Neural crest cell (in vitro differentiated cells): ENCODE data around the gene EGFR. TPM values are rescaled to one million over a fixed set of nuclear protein-coding genes. Genes with fewer than 3 reads are reported as not detected.

Experiments
- DNase-seq: peaks from one replicate; pipeline ENCODE4 v3.0.0; 2021; ENCODE audit warnings: low read depth, mixed read lengths, low spot score
- H3K27ac Mint-ChIP-seq: one replicate; pipeline ENCODE4 v1.8.0; 2021; ENCODE audit warnings: mild to moderate bottlenecking, mixed read lengths; ENCODE audit not compliant: unreplicated experiment
- H3K27me3 Mint-ChIP-seq: 2 replicates; pipeline ENCODE4 v1.8.0; 2021; ENCODE audit warnings: low read depth, mild to moderate bottlenecking, mixed read lengths
- H3K36me3 Mint-ChIP-seq: 2 replicates; pipeline ENCODE4 v1.8.0; 2021; ENCODE audit warnings: low read depth, mild to moderate bottlenecking, mixed read lengths
- H3K4me1 Mint-ChIP-seq: 2 replicates; pipeline ENCODE4 v1.8.0; 2021; ENCODE audit warnings: mixed read lengths
- H3K4me3 Mint-ChIP-seq: one replicate; pipeline ENCODE4 v1.8.0; 2021; ENCODE audit warnings: mild to moderate bottlenecking, mixed read lengths
- H3K9me3 Mint-ChIP-seq: 2 replicates; pipeline ENCODE4 v1.8.0; 2021; ENCODE audit warnings: mixed read lengths
- total RNA-seq: library from RNA; stranded (reverse); gene quantifications from 2 replicates; pipeline ENCODE4 v1.2.1, GENCODE V29; 2021
- TF ChIP-seq, protein P1 (sequence below): fragments of 200-600 bp; sonication (generic); conservative IDR thresholded peaks from 2 replicates; pipeline ENCODE4 v1.5.0; 2021; ENCODE audit warnings: antibody characterized with exemption, mild to moderate bottlenecking

The EGFR gene
- total RNA-seq, 1 donor from 2014 or later = 2.3 TPM

DNA sequence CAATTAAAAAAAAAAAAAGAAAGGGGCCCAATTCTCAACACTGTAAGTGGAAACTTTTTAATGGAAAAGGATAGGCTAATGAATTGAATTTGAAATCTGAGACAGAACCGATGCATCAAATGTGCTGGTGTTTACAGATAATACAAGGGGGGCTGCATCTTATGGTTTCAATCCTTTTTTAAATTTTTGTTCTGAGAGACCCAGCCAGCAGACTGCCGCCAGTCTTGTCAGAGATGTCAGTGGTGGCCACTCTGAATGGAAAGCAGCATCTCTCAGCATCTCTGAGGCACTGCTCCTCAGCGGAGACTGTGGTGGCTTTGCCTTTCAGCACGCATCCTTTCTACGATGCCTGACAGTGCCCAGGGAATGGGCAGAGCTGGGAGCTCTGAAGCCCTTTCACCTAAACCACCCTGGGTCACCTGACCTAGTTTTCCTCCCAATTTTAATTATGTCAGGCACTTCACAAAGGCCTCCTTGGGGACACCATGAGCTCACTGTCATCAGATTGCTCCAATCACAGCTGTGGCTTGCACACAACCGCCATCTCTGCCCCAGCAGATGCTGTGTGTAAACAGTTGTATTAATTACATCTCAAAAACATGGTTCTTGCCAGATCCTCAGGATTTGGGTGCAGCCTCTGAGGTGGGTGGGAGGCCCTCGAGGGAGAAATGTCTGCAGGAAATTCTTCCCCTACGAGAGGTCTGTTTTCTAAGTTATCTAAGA, 81.2 kb downstream of the EGFR start:
- no peaks in the 10 kb centered on the region for H3K4me1 Mint-ChIP-seq
- TF ChIP-seq, protein P1, sequence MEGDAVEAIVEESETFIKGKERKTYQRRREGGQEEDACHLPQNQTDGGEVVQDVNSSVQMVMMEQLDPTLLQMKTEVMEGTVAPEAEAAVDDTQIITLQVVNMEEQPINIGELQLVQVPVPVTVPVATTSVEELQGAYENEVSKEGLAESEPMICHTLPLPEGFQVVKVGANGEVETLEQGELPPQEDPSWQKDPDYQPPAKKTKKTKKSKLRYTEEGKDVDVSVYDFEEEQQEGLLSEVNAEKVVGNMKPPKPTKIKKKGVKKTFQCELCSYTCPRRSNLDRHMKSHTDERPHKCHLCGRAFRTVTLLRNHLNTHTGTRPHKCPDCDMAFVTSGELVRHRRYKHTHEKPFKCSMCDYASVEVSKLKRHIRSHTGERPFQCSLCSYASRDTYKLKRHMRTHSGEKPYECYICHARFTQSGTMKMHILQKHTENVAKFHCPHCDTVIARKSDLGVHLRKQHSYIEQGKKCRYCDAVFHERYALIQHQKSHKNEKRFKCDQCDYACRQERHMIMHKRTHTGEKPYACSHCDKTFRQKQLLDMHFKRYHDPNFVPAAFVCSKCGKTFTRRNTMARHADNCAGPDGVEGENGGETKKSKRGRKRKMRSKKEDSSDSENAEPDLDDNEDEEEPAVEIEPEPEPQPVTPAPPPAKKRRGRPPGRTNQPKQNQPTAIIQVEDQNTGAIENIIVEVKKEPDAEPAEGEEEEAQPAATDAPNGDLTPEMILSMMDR = no peak
- no peaks in the 10 kb centered on the region for H3K36me3 Mint-ChIP-seq
- no peak for DNase-seq
- H3K9me3 Mint-ChIP-seq = no peaks in the 10 kb centered on the region
- H3K27ac Mint-ChIP-seq = no peak overlapping the region
- no peak overlapping the region for H3K4me3 Mint-ChIP-seq
- peaks cover 29% of the 10 kb centered on the region for H3K27me3 Mint-ChIP-seq

DNA sequence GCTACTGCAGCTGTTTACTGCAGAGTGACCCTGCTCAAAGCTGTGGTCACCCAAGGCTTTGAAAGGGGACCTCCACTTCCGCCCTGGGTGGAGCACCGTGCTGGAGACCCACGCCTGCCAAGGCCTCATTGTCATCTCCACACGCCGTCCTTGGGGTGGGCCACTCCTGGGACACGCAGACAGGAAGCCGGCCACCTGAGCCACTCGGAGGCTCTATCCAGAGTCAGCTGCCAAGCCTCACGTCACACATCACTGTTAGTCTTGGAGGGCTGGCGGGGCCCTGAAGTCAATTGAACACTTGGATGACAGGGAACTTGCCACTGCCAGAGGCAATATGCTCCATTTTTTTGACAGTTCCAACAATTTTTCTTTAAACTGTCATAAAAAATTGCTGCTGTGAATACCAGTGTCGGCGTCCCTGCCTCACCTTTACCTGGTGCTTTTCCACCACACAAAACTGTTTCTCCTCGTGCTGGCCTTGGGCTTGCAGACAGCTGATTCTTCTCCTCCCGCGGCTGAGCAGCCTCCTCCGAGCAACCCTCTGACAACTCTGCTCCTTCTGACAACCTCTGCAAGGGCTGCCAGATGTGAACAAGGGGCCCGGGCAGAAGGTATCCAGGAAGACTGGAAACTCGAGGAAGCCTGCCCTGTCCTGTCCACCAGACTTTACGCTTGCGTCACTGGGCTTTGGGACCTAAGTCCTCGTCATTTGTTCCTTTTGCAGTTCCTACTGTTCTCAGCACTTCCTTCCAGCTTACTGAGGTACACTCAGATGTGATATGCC, 81.9 kb downstream of the EGFR start:
- no peak for DNase-seq
- Mint-ChIP-seq H3K36me3 (no peaks in the 10 kb centered on the region), H3K4me1 (no peaks in the 10 kb centered on the region), H3K27ac (no peak overlapping the region), H3K4me3 (no peak overlapping the region), H3K27me3 (peaks cover 27% of the 10 kb centered on the region), H3K9me3 (no peaks in the 10 kb centered on the region)
- TF ChIP-seq, protein P1 = no peak

DNA sequence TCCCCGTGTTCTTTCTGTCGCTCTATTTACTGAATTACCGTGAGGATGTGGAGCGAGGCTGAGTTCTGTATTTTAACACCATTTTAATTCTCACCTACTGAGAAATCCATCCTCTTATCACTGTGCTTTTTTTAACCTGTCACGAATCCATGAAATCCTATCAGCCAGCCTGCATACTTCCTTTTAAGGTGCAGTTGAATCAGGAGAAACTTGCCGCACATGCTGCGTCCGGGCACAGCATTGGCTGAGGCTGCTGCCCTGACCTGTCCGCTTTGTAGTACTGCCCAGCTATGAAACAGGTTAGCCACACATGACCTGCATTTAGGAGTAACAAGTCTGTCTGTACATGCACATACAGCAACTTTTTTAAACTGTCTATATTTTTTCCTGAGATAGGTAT, 82.5 kb downstream of the EGFR start:
- Mint-ChIP-seq H3K9me3 (no peaks in the 10 kb centered on the region), H3K4me1 (no peaks in the 10 kb centered on the region), H3K27ac (no peak overlapping the region), H3K36me3 (no peaks in the 10 kb centered on the region), H3K27me3 (peaks cover 27% of the 10 kb centered on the region), H3K4me3 (no peak overlapping the region)
- no peak for DNase-seq
- TF ChIP-seq, protein P1 = no peak

DNA sequence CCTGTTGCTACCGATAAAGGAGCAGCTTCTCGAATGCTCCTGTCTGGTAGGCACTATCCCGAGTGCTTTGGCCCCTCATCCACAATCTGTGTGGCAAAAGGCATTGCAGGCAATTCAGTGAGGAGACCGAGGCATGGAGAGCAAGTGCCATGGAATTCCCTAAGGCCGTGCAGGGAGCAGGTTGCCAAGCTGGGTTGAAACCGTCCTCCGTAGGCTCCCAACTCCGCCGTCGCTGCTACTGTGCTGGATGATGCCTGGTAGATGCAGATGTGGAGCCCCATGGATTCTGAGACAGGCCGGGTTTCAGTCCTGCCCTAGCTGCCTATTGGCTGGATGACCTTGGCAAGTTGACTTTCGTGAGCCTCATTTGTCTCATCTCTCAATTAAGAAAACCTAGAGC, 85.3 kb downstream of the EGFR start:
- no peaks in the 10 kb centered on the region for H3K9me3 Mint-ChIP-seq
- DNase-seq = no peak
- peaks cover 19% of the 10 kb centered on the region for H3K27me3 Mint-ChIP-seq
- H3K4me3 Mint-ChIP-seq = no peak overlapping the region
- peaks cover 5% of the 10 kb centered on the region for H3K4me1 Mint-ChIP-seq
- no peak overlapping the region for H3K27ac Mint-ChIP-seq
- TF ChIP-seq, protein P1 = no peak
- H3K36me3 Mint-ChIP-seq = no peaks in the 10 kb centered on the region

DNA sequence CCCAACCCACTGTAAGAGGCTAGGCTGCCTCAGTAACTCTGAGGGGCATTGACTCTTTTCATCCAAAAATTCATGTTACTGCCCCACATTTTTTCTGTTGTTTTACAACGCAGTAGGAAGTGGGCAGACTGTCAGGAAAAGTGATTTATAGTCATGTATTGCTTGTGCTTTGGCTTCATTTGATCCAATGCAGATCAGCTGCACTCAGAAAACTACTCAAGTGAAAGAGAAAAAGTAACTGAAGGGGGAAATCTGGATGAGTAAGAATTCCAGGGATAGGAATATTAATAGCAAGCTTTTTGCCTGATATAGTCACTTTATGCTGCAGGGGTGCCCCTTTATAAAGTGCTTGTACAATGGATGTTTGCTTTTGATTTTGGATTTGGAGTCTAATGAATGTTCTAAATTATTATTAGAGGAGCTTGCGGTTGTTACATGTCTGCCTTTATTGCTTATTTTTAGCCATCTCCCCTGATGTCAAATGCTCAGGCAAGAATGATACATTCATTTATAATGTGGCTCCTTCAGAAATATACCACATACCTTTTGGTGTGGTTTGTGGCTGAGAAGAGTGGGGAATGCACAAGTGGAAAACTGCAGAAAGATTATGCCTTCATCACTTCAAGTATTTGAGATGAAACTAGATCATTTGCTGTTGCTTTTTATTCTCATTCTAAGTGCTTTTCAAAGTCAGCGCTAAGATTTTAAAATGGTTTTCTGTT, 86.1 kb downstream of the EGFR start:
- Mint-ChIP-seq H3K4me3 (no peak overlapping the region), H3K27ac (no peak overlapping the region), H3K9me3 (no peaks in the 10 kb centered on the region), H3K36me3 (no peaks in the 10 kb centered on the region), H3K27me3 (peaks cover 12% of the 10 kb centered on the region), H3K4me1 (peaks cover 9% of the 10 kb centered on the region)
- TF ChIP-seq, protein P1 = no peak
- no peak for DNase-seq
